HCT116 (cell line): Measurements from ENCODE around the gene BBIP1. TPM values are rescaled to one million over a fixed set of nuclear protein-coding genes. Genes with fewer than 3 reads are reported as not detected.

Source experiments
- ATF3 ChIP-seq: IDR thresholded peaks from 2 replicates; pipeline ENCODE4 v1.6.1; 2012
- JUND ChIP-seq: IDR thresholded peaks from 2 replicates; pipeline ENCODE4 v1.6.1; 2012
- POLR2AphosphoS5 ChIP-seq: IDR thresholded peaks from 2 replicates; pipeline ENCODE4 v1.6.1; 2011; ENCODE audit warnings: mild to moderate bottlenecking, low read depth, low read length, moderate library complexity
- RAD21 ChIP-seq: IDR thresholded peaks from 2 replicates; pipeline ENCODE4 v1.6.1; 2012; ENCODE audit warnings: low read depth, mild to moderate bottlenecking
- SIN3A ChIP-seq: IDR thresholded peaks from 2 replicates; pipeline ENCODE4 v1.6.1; 2012; ENCODE audit warnings: low read depth
- SP1 ChIP-seq: IDR thresholded peaks from 2 replicates; pipeline ENCODE4 v1.6.1; 2012; ENCODE audit warnings: low read depth
- SRF ChIP-seq: IDR thresholded peaks from 2 replicates; pipeline ENCODE4 v1.6.1; 2012; ENCODE audit warnings: low read depth
- TCF7L2 ChIP-seq: IDR thresholded peaks from 2 replicates; pipeline ENCODE4 v1.7.0; 2011; ENCODE audit warnings: borderline replicate concordance, inconsistent platforms; ENCODE audit not compliant: insufficient read depth, insufficient read length; ENCODE audit errors: extremely low read depth
- YY1 ChIP-seq: IDR thresholded peaks from 2 replicates; pipeline ENCODE4 v1.6.1; 2011; ENCODE audit warnings: low read length, low read depth, moderate library complexity, mild to moderate bottlenecking; ENCODE audit not compliant: insufficient replicate concordance; ENCODE audit errors: extremely low read depth
- ZBTB33 ChIP-seq: IDR thresholded peaks from 2 replicates; pipeline ENCODE4 v1.6.1; 2011; ENCODE audit warnings: mild to moderate bottlenecking, low read length, moderate library complexity; ENCODE audit not compliant: insufficient replicate concordance; ENCODE audit errors: extremely low read depth
- ZNF274 ChIP-seq: fragments of 200-500 bp; sonication (Bioruptor generic); IDR thresholded peaks from 2 replicates; pipeline ENCODE4 v1.6.1; 2014; ENCODE audit warnings: mild to moderate bottlenecking, low read depth, low read length, inconsistent platforms
- total RNA-seq: library from RNA; stranded (reverse); gene quantifications from one replicate; pipeline ENCODE4 v1.2.1, GENCODE V29; 2021; ENCODE audit not compliant: unreplicated experiment

BBIP1 gene
- total RNA-seq, 1 experiment from 2014 or later = 38.9 TPM

GRCh38 chr10:110850099-110850498 lies 68.9 kb downstream of the BBIP1 start (continued):
- TF ChIP-seq YY1 (no peak), POLR2AphosphoS5 (no peak), ATF3 (no peak), ZNF274 (no peak), SP1 (no peak), ZBTB33 (no peak), SRF (no peak), JUND (no peak), RAD21 (no peak), SIN3A (no peak), TCF7L2 (no peak)

Other genes starting within 250 kb of the BBIP1 start
- 63.0 TPM for gene PDCD4, start 47.3 kb downstream of the BBIP1 start, total RNA-seq
- gene SHOC2, start 424 bp upstream of the BBIP1 start, total RNA-seq = 39.5 TPM
- gene ADRA2A, start 157.8 kb upstream of the BBIP1 start, total RNA-seq = 0.15 TPM